Measurements from ENCODE around the gene GLG1.

GRCh38 chr16:74560912-74561311, 46.0 kb downstream of the GLG1 start:
- TF ChIP-seq CTCF (IDR thresholded peaks at IDR 0.05 in 4 of 5, conservative IDR thresholded peaks at IDR 0.05 in 1 of 5), result no peak
- no peak for TF ChIP-seq POLR2A (IDR thresholded peaks at IDR 0.05)
